GM10248 (cell line): ENCODE results near the gene DTNBP1.

Experiments used
- CTCF ChIA-PET: fragments of 300-600 bp; sonication (Branson Sonifier 250); formaldehyde crosslinking; extraction: SDS; loops from one replicate; lab custom pipeline; 2021; ENCODE audit warnings: antibody characterized with exemption; lab: Yijun Ruan, JAX
- POLR2A ChIA-PET: fragments of 350-650 bp; sonication (Branson Sonifier 250); formaldehyde crosslinking; extraction: SDS; loops from one replicate; lab custom pipeline; 2020; ENCODE audit warnings: antibody characterized with exemption; lab: Yijun Ruan, JAX
- DNase-seq: peaks from one replicate; pipeline ENCODE4 v3.0.0; 2012; ENCODE audit errors: extremely low spot score
- CTCF ChIP-seq: IDR thresholded peaks from 2 replicates; pipeline ENCODE4 v1.5.1; 2012; ENCODE audit warnings: mild to moderate bottlenecking, low read depth; ENCODE audit errors: extremely low read depth, missing control alignments, control extremely low read depth

DTNBP1 gene

GRCh38 chr6:15473174-15473573 is 189.7 kb downstream of the DTNBP1 start:
- no peak for DNase-seq
- POLR2A ChIA-PET = interaction anchor here (0.7 kb wide), 1 partner anchor 72 kb away, joined by 5 read pairs; no protein-coding TSS in a partner anchor
- no peak for TF ChIP-seq CTCF
- CTCF ChIA-PET = interaction anchor here (1.3 to 1.8 kb wide), 2 partner anchors 10 to 15 kb away, joined by 3 to 4 read pairs; no protein-coding TSS in a partner anchor
